ENCODE results near the gene CHMP2B. TPM values are rescaled to one million over a fixed set of nuclear protein-coding genes. Genes with fewer than 3 reads are reported as not detected.

CHMP2B gene
- total RNA-seq, 2 experiments from 2014 or later = 11.5 to 31.5 TPM

GRCh38 chr3:87197531-87197930 is 29.6 kb upstream of the CHMP2B start:
- no peaks in the 10 kb centered on the region for H3K4me1 ChIP-seq (ENCODE audit: insufficient read depth, low read length, poor library complexity, severe bottlenecking)
- no peaks in the 10 kb centered on the region for H3K36me3 ChIP-seq (ENCODE audit: insufficient read depth, low read length)
- intact Hi-C loops (cut with micrococcal nuclease; ENCODE audit: unreplicated experiment) = no loop called here
- H3K9me3 ChIP-seq (ENCODE audit: low read length) = no peaks in the 10 kb centered on the region
- H2AFZ ChIP-seq (ENCODE audit: low read length) = no peak overlapping the region
- no peaks in the 10 kb centered on the region for H3K79me2 ChIP-seq (ENCODE audit: insufficient read depth, low read depth, low read length)
- no peaks in the 10 kb centered on the region for H3K9me2 ChIP-seq (ENCODE audit: insufficient read depth, low read length)
- no TSS peak for BruUV-seq (replicated peaks)
- H4K20me1 ChIP-seq (ENCODE audit: insufficient read depth, low read length) = no peaks in the 10 kb centered on the region
- ChIA-PET CTCF (ENCODE audit: unreplicated experiment) (no interaction called here), POLR2A (interaction anchor here (0.6 to 1.5 kb wide), 2 partner anchors 14 to 15 kb away, joined by 3 to 5 read pairs; no protein-coding TSS in a partner anchor)
- no peak overlapping the region for H3K4me3 ChIP-seq (ENCODE audit: low read depth, low read length, poor library complexity, severe bottlenecking)
- TF ChIP-seq CTCF (conservative IDR thresholded peaks at IDR 0.05; ENCODE audit: low read length) = no peak
- no peak for TF ChIP-seq EZH2phosphoT487 (IDR thresholded peaks at IDR 0.05; ENCODE audit: borderline replicate concordance, low read depth, low read length)
- no peak overlapping the region for H3K27ac ChIP-seq (ENCODE audit: low read depth, low read length, poor library complexity, severe bottlenecking)
- H3K4me2 ChIP-seq (ENCODE audit: low read length) = no peak overlapping the region
- no peak for DNase-seq (ENCODE audit: low spot score)

- intact Hi-C loops (cut with micrococcal nuclease; ENCODE audit: unreplicated experiment) = no loop called here
- H3K4me1 ChIP-seq (ENCODE audit: insufficient read depth, low read length, poor library complexity, severe bottlenecking) = no peaks in the 10 kb centered on the region
- no peaks in the 10 kb centered on the region for H3K36me3 ChIP-seq (ENCODE audit: insufficient read depth, low read length)
- no peak overlapping the region for H2AFZ ChIP-seq (ENCODE audit: low read length)
- no TSS peak for BruUV-seq (replicated peaks)
- TF ChIP-seq CTCF (conservative IDR thresholded peaks at IDR 0.05; ENCODE audit: low read length) (no peak), EZH2phosphoT487 (IDR thresholded peaks at IDR 0.05; ENCODE audit: borderline replicate concordance, low read depth, low read length) (no peak)
- ChIA-PET POLR2A (interaction anchor here (1.5 kb wide), 1 partner anchor 14 kb away, joined by 5 read pairs; no protein-coding TSS in a partner anchor), CTCF (ENCODE audit: unreplicated experiment) (no interaction called here)
- H3K79me2 ChIP-seq (ENCODE audit: insufficient read depth, low read depth, low read length) = no peaks in the 10 kb centered on the region
- H4K20me1 ChIP-seq (ENCODE audit: insufficient read depth, low read length) = no peaks in the 10 kb centered on the region
- DNase-seq (ENCODE audit: low spot score) = no peak
- H3K9me2 ChIP-seq (ENCODE audit: insufficient read depth, low read length) = no peaks in the 10 kb centered on the region
- H3K4me2 ChIP-seq (ENCODE audit: low read length) = no peak overlapping the region
- H3K4me3 ChIP-seq (ENCODE audit: low read depth, low read length, poor library complexity, severe bottlenecking) = no peak overlapping the region
- H3K27ac ChIP-seq (ENCODE audit: low read depth, low read length, poor library complexity, severe bottlenecking) = no peak overlapping the region
- H3K9me3 ChIP-seq (ENCODE audit: low read length) = no peaks in the 10 kb centered on the region
Observed at GRCh38 chr3:87198774-87199173, 28.3 kb upstream of the CHMP2B start.

DNA sequence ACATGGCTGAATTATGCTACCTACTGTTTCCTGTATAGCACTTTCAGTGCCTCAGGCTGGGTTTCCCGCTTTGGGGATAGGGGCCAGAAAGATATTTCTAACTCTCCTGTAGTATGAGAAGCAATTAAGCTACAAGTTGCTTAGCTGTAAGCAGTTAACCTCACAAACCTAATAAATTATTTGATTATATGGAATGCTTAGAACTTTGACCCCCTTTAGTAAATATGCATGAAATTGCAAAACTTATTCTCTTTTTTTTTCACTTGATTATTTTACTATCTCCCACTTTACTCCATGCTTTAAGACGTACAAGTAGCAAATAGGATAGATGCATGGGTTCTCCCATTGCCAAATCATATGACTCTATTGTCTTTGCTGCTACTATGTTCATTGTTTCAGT is 27.5 kb upstream of the CHMP2B start:
- DNase-seq (ENCODE audit: low spot score) = no peak
- Histone ChIP-seq H2AFZ (ENCODE audit: low read length) (no peak overlapping the region), H3K9me2 (ENCODE audit: insufficient read depth, low read length) (no peaks in the 10 kb centered on the region), H3K4me1 (ENCODE audit: insufficient read depth, low read length, poor library complexity, severe bottlenecking) (no peaks in the 10 kb centered on the region), H3K4me2 (ENCODE audit: low read length) (no peak overlapping the region), H3K9me3 (ENCODE audit: low read length) (no peaks in the 10 kb centered on the region), H3K27ac (ENCODE audit: low read depth, low read length, poor library complexity, severe bottlenecking) (no peak overlapping the region), H3K4me3 (ENCODE audit: low read depth, low read length, poor library complexity, severe bottlenecking) (no peak overlapping the region), H3K36me3 (ENCODE audit: insufficient read depth, low read length) (no peaks in the 10 kb centered on the region), H3K79me2 (ENCODE audit: insufficient read depth, low read depth, low read length) (no peaks in the 10 kb centered on the region), H4K20me1 (ENCODE audit: insufficient read depth, low read length) (no peaks in the 10 kb centered on the region)
- no TSS peak for BruUV-seq (replicated peaks)
- intact Hi-C loops (cut with micrococcal nuclease; ENCODE audit: unreplicated experiment) = no loop called here
- POLR2A ChIA-PET = interaction anchor here (0.8 kb wide), 1 partner anchor 10 kb away, joined by 5 read pairs; no protein-coding TSS in a partner anchor
- CTCF ChIA-PET (ENCODE audit: unreplicated experiment) = no interaction called here
- TF ChIP-seq CTCF (conservative IDR thresholded peaks at IDR 0.05; ENCODE audit: low read length) = no peak
- no peak for TF ChIP-seq EZH2phosphoT487 (IDR thresholded peaks at IDR 0.05; ENCODE audit: borderline replicate concordance, low read depth, low read length)
